B cell (primary cell): ENCODE results near the gene DNAH10. TPM values are rescaled to one million over a fixed set of nuclear protein-coding genes. Genes with fewer than 3 reads are reported as not detected.

Source experiments
- ATAC-seq: fragments of 200-7000 bp; cut with Tn5 transposase; one replicate; pipeline ENCODE4 v1.10.0; 2021; ENCODE audit warnings: low read depth, mild to moderate bottlenecking, moderate number of reproducible peaks, moderate library complexity
- CTCF ChIA-PET: fragments of 350-600 bp; sonication (Branson Sonifier 250); formaldehyde crosslinking; loops from one replicate; lab custom pipeline; 2021; ENCODE audit warnings: antibody characterized with exemption, inconsistent platforms; lab: Charles Lee
- POLR2A ChIA-PET: fragments of 350-600 bp; sonication (Branson Sonifier 250); formaldehyde crosslinking; loops from one replicate; lab custom pipeline; 2021; ENCODE audit warnings: antibody characterized with exemption; lab: Charles Lee
- DNase-seq: peaks from one replicate; pipeline ENCODE4 v3.0.0; 2013
- H2AFZ ChIP-seq: 2 replicates; pipeline ENCODE4 v1.6.1; 2012; ENCODE audit warnings: mild to moderate bottlenecking, low read depth, low read length; ENCODE audit not compliant: insufficient read depth, poor library complexity, severe bottlenecking
- H3K27ac ChIP-seq, 2 donors: 1 replicate in 1 of 2; 2 replicates in 1 of 2; pipeline ENCODE4 v1.5.1; 2012 to 2013; ENCODE audit warnings: low read length in 2 of 2, mild to moderate bottlenecking in 2 of 2, moderate library complexity in 1 of 2
- H3K27me3 ChIP-seq, 4 experiments: fragments of 200-600 bp in 1 of 4; sonication (generic) in 1 of 4; replicated peaks in 1 of 4; 1 replicate in 2 of 4; 2 replicates in 2 of 4; pipeline versions ENCODE4 v1.6.1 to v1.7.0; 2013 to 2016; ENCODE audit warnings: low read length in 3 of 4, mild to moderate bottlenecking in 2 of 4, mixed read lengths in 1 of 4, moderate library complexity in 1 of 4; ENCODE audit not compliant: insufficient read depth in 4 of 4, control insufficient read depth in 3 of 4; ENCODE audit errors: control extremely low read depth in 1 of 4
- H3K36me3 ChIP-seq, 2 experiments: replicated peaks in 1 of 2; 1 replicate in 1 of 2; 2 replicates in 1 of 2; pipeline versions ENCODE4 v1.6.1 to v1.7.1; 2013; ENCODE audit warnings: low read length in 1 of 2; ENCODE audit not compliant: insufficient read depth in 2 of 2, control insufficient read depth in 1 of 2; ENCODE audit errors: control extremely low read depth in 1 of 2, extremely low read depth in 1 of 2
- H3K4me1 ChIP-seq, 2 donors: fragments of 200-600 bp in 1 of 2; sonication (generic) in 1 of 2; 1 replicate in 1 of 2; 2 replicates in 1 of 2; pipeline versions ENCODE4 v1.5.1 to v1.6.1; 2013 to 2017; ENCODE audit warnings: low read length in 2 of 2; ENCODE audit not compliant: control insufficient read depth in 2 of 2, insufficient read depth in 2 of 2
- H3K4me2 ChIP-seq: replicated peaks from 2 replicates; pipeline ENCODE3; 2012; ENCODE audit warnings: mild to moderate bottlenecking, low read depth, low read length; ENCODE audit not compliant: poor library complexity, severe bottlenecking
- H3K4me3 ChIP-seq, 5 experiments: fragments of 200-600 bp in 1 of 5; sonication (generic) in 1 of 5; 1 replicate in 3 of 5; 2 replicates in 2 of 5; pipeline versions ENCODE4 v1.5.1 to v1.7.0; 2011 to 2016; ENCODE audit warnings: low read length in 4 of 5, mild to moderate bottlenecking in 4 of 5, low read depth in 2 of 5, control low read depth in 1 of 5, moderate library complexity in 1 of 5; ENCODE audit not compliant: insufficient read depth in 1 of 5; ENCODE audit errors: control extremely low read depth in 1 of 5, extremely low read depth in 1 of 5
- H3K79me2 ChIP-seq: fragments of 200-600 bp; sonication (generic); one replicate; pipeline ENCODE4 v1.6.0; 2016; ENCODE audit warnings: low read length; ENCODE audit not compliant: control insufficient read depth, insufficient read depth
- H3K9ac ChIP-seq: fragments of 200-600 bp; sonication (generic); 2 replicates; pipeline ENCODE4 v1.6.1; 2017; ENCODE audit warnings: mild to moderate bottlenecking, low read length, moderate library complexity
- H3K9me3 ChIP-seq, 3 donors: one replicate each; pipeline versions ENCODE4 v1.6.1 to v1.7.1; 2013; ENCODE audit warnings: low read length in 2 of 3; ENCODE audit not compliant: control insufficient read depth in 2 of 3, insufficient read depth in 1 of 3; ENCODE audit errors: control extremely low read depth in 1 of 3
- H4K20me1 ChIP-seq: 2 replicates; pipeline ENCODE4 v1.6.0; 2012; ENCODE audit warnings: mild to moderate bottlenecking, low read length; ENCODE audit not compliant: insufficient read depth, control insufficient read depth, poor library complexity, severe bottlenecking
- H3K27ac Mint-ChIP-seq: one replicate; pipeline ENCODE4 v1.8.0; 2021; ENCODE audit warnings: mixed read lengths
- H3K27me3 Mint-ChIP-seq: one replicate; pipeline ENCODE4 v1.8.0; 2021; ENCODE audit warnings: mixed read lengths
- H3K4me1 Mint-ChIP-seq: one replicate; pipeline ENCODE4 v1.8.0; 2021; ENCODE audit warnings: mixed read lengths
- H3K4me3 Mint-ChIP-seq: one replicate; pipeline ENCODE4 v1.8.0; 2021; ENCODE audit warnings: mixed read lengths
- H3K9me3 Mint-ChIP-seq: one replicate; pipeline ENCODE4 v1.8.0; 2022; ENCODE audit warnings: mixed read lengths; ENCODE audit not compliant: insufficient read depth
- EZH2 ChIP-seq: IDR thresholded peaks from 2 replicates; pipeline ENCODE4 v1.6.1; 2012; ENCODE audit warnings: borderline replicate concordance, low read depth, mild to moderate bottlenecking, moderate library complexity, low read length; ENCODE audit not compliant: insufficient read depth, poor library complexity, severe bottlenecking
- WGBS: methylation state at CpG from one replicate; pipeline ENCODE4 v1.1.5; 2013; ENCODE audit warnings: missing lambda C conversion rate; ENCODE audit not compliant: insufficient coverage; 5-methylcytosine and 5-hydroxymethylcytosine counted together
- intact Hi-C: fragments of 100-400 bp; cut with micrococcal nuclease; formaldehyde crosslinking; loops from one replicate; pipeline ENCODE4 v1.10.0; 2022
- polyA plus RNA-seq: library from polyadenylated mRNA; depleted of rRNA; stranded (reverse); fragments of >200 nt; gene quantifications from 2 replicates; pipeline ENCODE4 v1.2.3, GENCODE V29; 2012
- total RNA-seq, 2 donors: library from RNA; stranded (reverse); fragments of 120-200 nt in 1 of 2; gene quantifications; 1 replicate in 1 of 2; 2 replicates in 1 of 2; pipeline versions ENCODE4 v1.2.3 to v1.2.4, GENCODE V29; 2013 to 2022
- TF ChIP-seq, protein P1 (sequence below): fragments of 200-600 bp; IDR thresholded peaks from one replicate; pipeline ENCODE4 v1.8.0; 2022; ENCODE audit warnings: antibody characterized with exemption, mild to moderate bottlenecking

DNAH10 gene
- total and polyA plus RNA-seq, 2 donors (not counting 1 experiment from before 2014, with no cell fraction given) = 0.24 to 0.99 TPM

DNA sequence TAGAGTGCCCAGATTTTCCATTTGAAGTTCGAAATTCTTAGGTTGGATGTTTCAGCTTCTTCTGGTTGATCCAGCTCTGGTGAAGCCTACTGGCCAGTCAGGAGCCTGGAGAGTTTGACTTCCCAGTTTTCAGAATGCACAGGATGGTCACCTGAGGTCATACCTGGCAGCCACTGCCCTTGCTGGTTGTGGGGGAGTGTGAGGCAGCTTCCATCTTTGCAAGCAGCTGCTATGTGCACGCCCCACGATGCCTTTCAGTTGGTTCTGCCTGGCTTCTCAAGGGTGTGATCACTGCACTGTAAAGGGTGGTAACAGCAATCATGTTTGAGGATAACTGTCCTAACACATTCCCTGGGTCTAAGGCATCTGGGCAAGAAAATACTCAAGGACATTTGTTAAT, 195.1 kb downstream of the DNAH10 start:
- Histone ChIP-seq H3K9ac (no peak overlapping the region), H3K79me2 (peaks cover 5% of the 10 kb centered on the region), H3K4me2 (no peak overlapping the region), H3K27ac (no peak overlapping the region), H3K4me1 (no peaks in the 10 kb centered on the region), H3K27me3 (no peaks in the 10 kb centered on the region), H2AFZ (no peak overlapping the region), H3K9me3 (no peaks in the 10 kb centered on the region), H3K36me3 (peaks cover 0 to 3% of the 10 kb centered on the region in 2 experiments), H4K20me1 (no peaks in the 10 kb centered on the region), H3K4me3 (no peak overlapping the region)
- no peaks in the 10 kb centered on the region for H3K4me1 Mint-ChIP-seq
- intact Hi-C loops = no loop called here
- H3K4me3 Mint-ChIP-seq = no peak overlapping the region
- DNase-seq = no peak
- no peaks in the 10 kb centered on the region for H3K27me3 Mint-ChIP-seq
- H3K27ac Mint-ChIP-seq = no peak overlapping the region
- ChIA-PET CTCF (interaction anchor here (0.7 kb wide), 1 partner anchor 52 kb away, joined by 3 read pairs; no protein-coding TSS in a partner anchor), POLR2A (no interaction called here)
- ATAC-seq = no peak
- H3K9me3 Mint-ChIP-seq = no peaks in the 10 kb centered on the region
- TF ChIP-seq, protein P1, sequence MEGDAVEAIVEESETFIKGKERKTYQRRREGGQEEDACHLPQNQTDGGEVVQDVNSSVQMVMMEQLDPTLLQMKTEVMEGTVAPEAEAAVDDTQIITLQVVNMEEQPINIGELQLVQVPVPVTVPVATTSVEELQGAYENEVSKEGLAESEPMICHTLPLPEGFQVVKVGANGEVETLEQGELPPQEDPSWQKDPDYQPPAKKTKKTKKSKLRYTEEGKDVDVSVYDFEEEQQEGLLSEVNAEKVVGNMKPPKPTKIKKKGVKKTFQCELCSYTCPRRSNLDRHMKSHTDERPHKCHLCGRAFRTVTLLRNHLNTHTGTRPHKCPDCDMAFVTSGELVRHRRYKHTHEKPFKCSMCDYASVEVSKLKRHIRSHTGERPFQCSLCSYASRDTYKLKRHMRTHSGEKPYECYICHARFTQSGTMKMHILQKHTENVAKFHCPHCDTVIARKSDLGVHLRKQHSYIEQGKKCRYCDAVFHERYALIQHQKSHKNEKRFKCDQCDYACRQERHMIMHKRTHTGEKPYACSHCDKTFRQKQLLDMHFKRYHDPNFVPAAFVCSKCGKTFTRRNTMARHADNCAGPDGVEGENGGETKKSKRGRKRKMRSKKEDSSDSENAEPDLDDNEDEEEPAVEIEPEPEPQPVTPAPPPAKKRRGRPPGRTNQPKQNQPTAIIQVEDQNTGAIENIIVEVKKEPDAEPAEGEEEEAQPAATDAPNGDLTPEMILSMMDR = no peak
- TF ChIP-seq EZH2 = no peak
- WGBS = 35% methylated on average over 3 of the region's 3 CpGs

DNA sequence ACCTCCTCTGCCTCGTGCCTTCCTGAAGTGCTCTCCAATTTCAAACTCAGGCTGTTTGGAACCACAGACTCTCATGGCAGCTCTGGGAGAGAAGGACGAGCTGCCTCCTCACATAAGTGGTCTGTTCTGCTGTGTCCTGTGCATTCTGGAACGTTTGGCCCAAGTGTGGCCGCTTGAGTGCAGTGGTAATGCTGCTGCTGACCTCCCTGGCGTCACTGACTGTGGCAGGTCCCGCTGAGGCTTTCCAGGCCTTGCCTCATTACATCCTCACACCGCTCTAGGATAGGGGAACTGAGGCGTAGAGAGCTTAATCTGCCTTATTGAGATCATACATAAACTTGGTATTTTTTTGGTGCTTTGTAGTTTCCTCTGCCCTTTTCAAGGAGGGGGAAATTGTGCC, 196.4 kb downstream of the DNAH10 start:
- Histone ChIP-seq H3K79me2 (peaks cover 5% of the 10 kb centered on the region), H3K4me1 (no peaks in the 10 kb centered on the region), H3K4me3 (no peak overlapping the region), H3K36me3 (peaks cover 0 to 3% of the 10 kb centered on the region in 2 experiments), H4K20me1 (no peaks in the 10 kb centered on the region), H3K27ac (no peak overlapping the region), H3K4me2 (no peak overlapping the region), H3K9ac (no peak overlapping the region), H3K27me3 (no peaks in the 10 kb centered on the region), H2AFZ (no peak overlapping the region), H3K9me3 (no peaks in the 10 kb centered on the region)
- no peak for DNase-seq
- no peaks in the 10 kb centered on the region for H3K4me1 Mint-ChIP-seq
- intact Hi-C loops = no loop called here
- ATAC-seq = no peak
- H3K27ac Mint-ChIP-seq = no peak overlapping the region
- POLR2A ChIA-PET = no interaction called here
- no peak for TF ChIP-seq EZH2
- TF ChIP-seq, protein P1 = no peak
- CTCF ChIA-PET = interaction anchor here (0.6 kb wide), 1 partner anchor 1622 kb away, joined by 3 read pairs; no protein-coding TSS in a partner anchor
- no peaks in the 10 kb centered on the region for H3K27me3 Mint-ChIP-seq
- no peaks in the 10 kb centered on the region for H3K9me3 Mint-ChIP-seq
- WGBS = 98% methylated on average over 5 of the region's 8 CpGs
- no peak overlapping the region for H3K4me3 Mint-ChIP-seq
